HG02852 (cell line): ENCODE measurements around the gene IL3.

Experiments used
- ATAC-seq: cut with Tn5 transposase; IDR thresholded peaks from one replicate; pipeline ENCODE4 v1.9.1; 2021; ENCODE audit warnings: mild to moderate bottlenecking, moderate library complexity; ENCODE audit not compliant: unreplicated experiment

Gene IL3

GRCh38 chr5:132110930-132111329 lies 50.5 kb downstream of the IL3 start:
- no peak for ATAC-seq

DNA sequence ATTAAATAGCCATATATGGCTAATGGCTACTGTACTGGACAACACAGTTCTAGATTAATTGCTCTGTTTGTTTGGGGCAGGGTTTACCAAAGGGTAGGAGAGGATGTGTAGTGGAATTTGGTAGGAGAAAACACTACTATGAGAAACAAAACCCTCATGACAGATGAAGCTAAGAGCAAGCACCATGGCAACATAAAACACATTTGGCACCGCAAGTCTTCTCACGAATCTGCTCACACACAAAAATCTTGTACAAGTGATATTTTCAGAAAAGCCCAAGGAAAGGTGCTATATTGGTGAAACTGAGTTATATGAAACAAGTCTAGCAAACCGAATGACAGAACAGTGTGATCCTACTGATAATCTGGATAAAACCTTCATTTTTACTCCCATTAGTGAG lies 51.7 kb downstream of the IL3 start:
- ATAC-seq = no peak
